Measurements from ENCODE around the gene C3orf62.

- TF ChIP-seq CTCF (conservative IDR thresholded peaks at IDR 0.05): no peak
- no peak for TF ChIP-seq EZH2 (IDR thresholded peaks at IDR 0.05; ENCODE audit: low read depth)
Observed at GRCh38 chr3:49305608-49306007, 28.6 kb upstream of the C3orf62 start.

Data from PC-9 (cell line).